Measurements from ENCODE around the gene EPN2.
A peak's percentile ranks its signal among the peaks of the same experiment; 100 is the strongest.
"Not testable (repeated sequence)": the region's sequence is repeated elsewhere in the genome, so short reads cannot be mapped to it uniquely, and the experiment has no call there.

The EPN2 gene

DNA sequence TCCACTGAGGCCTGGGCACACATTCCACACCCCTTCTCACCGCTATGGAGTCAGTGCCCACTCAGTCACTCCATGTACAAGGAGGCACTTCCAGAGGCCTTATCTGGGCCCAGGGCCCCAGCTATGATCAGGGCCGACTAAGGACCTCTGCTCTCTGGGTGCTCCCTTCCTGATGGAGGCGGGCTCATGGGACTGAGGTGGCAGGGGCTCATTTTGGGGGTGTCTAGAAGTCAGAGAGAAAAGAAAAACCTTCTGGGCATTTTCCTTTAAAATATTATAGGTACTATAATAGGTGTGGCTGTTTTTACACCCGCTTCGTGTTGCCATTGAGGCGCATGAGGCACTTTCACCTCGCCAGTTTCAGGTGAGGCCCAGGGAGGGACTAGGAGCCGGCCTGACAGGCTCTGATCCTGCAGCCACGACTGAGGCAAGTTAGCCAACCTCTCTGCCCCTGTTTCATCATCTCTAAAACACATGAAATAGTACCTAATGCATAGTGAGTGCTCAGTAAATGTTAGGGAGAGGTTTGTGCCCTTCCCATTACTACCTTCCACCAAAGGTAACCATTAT is 111.0 kb downstream of the EPN2 start:
- DNase-seq, result no peak

DNA sequence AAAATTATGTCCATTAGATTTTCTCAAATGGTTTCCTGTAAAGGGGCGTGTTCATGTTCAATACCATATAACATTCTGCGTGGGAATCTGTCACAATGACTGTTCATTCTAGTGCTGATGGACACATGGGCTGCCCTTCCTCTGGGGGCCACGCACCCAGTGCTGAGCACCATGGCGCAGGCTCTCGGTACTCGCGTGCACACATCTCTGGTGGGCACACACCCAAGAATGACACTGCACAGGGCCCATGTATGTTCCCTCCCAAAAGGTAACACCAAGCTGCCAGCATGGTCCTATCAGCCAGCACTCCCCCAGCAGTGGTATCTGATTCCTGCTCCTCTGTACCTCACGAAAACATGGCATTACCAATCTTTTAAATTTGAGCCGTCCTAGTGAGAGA is 111.6 kb downstream of the EPN2 start:
- no peak for DNase-seq

DNA sequence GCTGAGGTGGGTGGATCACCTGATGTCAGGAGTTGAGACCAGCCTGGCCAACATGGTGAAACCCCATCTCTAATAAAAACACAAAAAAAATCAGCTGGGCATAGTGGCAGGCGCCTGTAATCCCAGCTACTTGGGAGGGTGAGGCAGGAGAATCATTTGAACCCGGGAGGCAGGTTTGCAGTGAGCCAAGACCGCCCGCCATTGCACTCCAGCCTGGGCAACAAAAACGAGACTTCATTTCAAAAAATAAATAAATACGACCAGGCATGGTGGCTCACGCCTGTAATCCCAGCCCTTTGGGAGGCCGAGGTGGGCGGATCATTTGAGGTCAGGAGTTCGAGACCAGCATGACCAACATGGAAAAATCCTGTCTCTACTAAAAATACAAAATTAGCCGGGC is 116.2 kb downstream of the EPN2 start:
- not testable (repeated sequence) for DNase-seq

DNA sequence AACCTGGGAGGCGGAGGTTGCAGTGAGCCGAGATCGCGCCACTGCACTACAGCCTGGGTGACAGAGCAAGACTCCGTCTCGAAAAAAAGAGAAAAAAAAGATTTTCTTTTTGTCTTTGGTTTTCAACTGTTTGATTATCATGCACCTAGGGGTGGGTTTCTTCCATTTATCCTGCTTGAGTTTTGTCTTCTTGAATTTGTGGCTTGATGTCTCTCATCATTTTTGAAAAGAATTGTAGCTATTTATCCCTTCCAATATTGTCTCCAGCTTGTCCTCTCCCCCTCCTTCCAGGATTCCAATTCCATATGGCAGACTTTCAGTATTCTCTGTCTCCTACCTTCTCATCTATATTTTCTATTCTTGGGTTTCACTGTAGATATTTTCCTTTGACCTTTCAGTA is 117.6 kb downstream of the EPN2 start:
- DNase-seq, result no peak

DNA sequence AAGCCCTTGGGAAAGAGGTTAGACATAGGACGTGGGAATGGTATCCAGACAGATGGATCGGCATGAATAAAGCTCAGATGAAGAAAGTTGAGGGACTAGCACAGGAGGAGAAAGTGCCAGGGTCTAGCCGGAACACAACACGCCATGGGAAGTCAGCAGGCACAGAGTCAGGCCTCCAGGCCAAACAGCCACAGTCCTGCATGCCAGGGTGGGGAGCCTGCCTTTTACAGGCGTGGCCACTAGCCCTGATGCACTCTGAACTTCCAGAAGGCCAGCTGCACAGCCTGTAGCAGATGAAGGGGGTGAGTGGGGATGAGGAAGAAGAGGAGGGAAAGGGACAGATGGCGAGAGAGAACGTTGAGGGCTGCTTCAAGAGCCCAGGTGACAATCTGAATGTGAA is 120.2 kb downstream of the EPN2 start:
- no peak for DNase-seq

DNA sequence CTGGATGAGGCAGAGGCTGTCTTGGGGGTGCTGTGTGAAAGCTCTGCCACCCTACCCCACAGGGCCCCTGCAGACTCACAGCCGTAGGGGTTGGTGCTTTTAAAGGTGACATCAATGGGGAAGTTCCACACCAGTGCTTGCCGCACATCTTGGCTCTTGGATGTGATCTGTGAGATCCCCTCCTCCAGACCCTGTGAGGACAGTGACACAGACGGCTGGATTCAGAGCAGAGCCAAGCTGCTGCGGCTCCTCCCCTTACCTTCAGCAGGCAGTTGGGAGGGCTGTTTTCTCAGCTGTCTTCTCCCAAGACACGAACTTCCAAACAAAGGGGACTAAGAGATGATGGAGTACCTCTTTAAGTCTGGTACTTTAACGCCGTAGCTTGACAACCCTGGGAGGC is 120.6 kb downstream of the EPN2 start:
- no peak for DNase-seq

DNA sequence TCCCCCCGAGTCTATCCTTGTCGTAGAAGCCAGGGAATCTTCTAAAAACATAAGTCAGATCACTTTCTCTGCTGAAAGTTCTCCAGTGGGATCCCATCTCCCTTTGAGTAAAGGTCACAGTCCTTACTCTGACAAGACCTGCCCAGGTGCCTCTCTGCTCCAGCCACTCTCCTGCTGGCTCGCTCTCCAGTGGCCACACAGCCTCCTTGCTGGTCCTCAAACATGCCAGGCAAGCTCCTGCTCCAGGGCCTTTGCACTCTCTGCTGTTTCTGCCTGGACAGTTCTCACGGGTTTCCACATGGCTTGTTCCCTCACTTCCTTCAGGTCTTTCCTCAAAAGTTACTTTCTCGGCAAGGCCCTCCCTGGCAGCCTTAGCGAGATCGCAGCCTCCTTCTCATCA is 122.0 kb downstream of the EPN2 start:
- no peak for DNase-seq

DNA sequence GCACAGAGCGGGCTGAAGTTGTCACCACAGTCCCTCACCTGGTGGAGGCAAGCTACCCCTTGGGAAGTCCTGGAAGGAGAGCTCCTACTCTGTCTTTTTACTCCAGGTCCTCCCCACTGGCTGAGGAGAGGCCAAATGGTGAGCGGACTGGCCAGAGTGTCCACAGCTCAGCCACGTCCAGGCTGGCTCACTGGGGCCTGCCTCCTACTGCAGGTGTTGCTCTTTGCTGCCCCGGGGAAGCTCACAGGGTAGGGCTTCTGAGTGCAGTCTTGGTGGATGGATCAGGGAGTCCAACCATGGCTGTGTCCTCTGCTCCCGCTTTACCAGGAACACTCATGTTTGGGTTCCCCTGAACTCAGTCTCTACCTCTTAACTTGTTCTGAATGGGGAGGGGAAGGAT is 122.7 kb downstream of the EPN2 start:
- DNase-seq, result no peak

DNA sequence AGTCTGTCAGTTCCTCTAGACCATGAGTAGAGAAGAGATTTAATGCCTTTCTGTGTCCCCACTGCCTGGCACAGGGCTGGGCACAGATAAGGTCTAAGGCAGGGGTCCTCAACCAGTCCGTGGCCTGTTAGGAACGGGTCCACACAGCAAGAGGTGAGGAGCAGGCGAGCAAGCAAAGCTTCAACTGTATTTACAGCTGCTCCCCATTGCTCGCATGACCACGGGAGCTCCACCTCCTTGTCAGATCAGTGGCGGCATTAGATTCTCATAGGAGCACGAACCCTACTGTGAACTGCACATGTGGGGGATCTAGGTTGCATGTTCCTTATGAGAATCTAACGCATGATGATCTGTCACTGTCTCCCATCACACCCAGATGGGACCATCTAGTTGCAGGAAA is 123.6 kb downstream of the EPN2 start:
- DNase-seq, result no peak

DNA sequence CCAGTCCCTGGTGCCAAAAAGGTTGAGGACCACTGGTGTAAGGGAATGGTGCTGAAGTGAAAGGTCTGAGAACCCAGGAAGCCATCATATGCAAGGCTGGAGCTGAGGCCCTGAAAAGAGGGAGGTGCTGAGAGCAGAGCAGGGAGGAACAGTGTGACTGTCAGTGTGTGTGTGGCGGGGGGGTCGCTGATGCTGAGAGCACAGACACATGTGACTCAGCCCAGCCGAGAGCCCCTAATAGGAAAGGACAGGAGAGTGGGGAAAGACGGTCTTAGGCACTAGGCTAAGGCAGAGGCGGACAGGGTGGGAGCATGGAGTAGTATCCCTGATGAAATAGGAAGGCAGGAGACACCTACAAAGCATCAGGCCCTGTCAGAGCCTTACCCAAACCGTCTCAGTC is 124.2 kb downstream of the EPN2 start:
- no peak for DNase-seq

DNA sequence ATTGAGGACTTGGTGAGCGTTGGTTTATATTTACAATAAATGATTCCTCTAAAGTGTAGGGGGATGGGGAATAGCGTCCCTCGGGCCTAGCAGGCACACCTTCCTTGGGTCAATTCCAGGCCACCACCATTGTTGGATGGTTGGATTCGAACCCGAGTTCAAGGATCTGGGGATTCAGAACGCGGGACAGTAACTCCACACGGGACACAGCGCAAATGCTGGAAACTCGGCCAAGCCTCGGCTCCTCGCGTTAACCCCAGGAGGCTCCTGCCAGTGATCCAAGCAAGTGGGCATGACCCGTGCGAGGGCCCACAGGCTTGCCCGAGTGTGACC is 124.7 kb downstream of the EPN2 start:
- no peak for DNase-seq

DNA sequence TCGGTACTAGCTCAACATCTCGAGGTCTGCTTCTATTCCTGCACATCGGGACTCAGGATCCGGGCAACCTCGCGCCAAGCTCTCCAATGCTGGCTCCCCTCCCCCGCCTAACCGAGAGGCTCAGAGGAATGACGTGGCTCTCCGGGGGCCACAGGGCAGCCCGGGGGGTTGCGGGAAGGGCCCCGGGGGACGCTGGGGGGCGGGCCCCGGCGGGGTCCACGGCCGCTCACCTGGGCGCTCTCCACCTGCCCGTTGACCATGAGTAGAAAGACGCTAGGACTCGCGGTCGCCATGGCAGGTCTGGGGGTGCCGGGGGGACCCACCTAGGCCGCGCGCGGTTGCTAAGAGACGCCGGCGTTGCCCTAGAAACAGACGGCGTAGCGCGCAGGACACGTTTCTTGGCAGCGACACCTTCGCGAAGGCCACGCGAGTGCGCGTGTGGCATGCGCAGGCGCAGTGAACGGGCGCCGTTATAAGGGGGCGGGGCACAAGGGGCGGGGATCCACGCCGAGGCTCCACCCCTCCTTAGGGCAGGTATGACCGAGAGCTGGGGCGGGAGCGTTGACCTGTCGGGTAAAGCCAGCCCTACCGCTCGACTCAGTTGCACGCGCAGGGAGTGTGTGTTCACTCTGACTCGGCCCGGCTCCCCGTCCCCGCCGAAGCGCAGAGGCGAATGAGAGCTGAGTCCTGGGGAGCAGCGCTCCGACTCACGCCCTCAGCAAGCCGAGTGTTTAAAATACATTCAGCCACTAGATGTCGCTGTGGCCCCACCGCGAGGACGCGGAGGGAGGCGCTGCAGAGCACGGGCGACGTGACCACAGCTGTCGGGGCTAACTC is 125.3 kb downstream of the EPN2 start, which contains the start of gene B9D1:
TSS of gene B9D1 (minus strand) at position 447 of the 837 bp plus-strand sequence. CDS start at position 293, 154 bp downstream.
- peak; percentile 76 for DNase-seq

DNA sequence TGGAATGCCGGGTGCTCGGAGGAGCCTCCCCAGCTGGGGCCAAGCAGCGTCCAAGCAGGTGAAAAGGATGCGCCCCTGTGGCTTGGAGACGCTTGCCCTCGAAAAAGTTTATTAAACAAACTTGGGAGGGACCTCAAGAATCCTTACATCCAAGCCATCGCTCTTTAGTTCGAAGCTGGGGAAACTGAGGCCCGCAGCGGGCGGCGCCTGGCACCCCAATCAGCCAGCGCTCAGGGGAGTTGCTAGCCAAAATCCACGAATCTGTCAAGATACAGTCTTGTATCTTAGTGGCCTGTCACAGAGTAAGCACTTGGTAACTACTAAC is 125.9 kb downstream of the EPN2 start:
- DNase-seq, result no peak

DNA sequence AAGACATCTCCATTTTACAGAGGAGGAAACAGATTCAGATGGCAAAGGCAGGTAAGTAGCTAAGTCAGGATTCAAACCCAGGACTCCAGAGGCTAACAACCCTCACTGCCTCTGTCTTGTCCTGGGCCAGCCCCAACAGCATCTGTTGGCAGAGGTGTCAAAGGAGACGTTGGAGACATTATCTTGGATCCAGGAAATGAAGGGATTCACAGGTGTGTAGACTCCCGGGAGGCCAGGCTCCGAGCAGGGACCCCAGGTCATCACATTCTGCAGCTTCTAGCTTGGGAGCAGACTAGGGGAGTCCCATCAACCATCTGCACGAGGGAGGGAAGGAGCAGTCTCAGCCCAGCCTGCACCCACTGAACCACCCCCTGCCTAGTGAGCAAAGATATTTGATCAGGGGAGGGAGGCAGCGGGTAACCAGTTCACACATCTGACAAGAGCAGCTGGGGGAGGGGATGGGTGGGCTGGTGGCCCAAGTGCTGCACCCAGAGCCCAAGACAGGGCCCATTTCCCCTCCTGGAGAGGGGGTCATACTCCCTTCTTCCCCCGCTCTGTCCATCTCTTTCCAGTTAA is 126.4 kb downstream of the EPN2 start:
- DNase-seq, result no peak

DNA sequence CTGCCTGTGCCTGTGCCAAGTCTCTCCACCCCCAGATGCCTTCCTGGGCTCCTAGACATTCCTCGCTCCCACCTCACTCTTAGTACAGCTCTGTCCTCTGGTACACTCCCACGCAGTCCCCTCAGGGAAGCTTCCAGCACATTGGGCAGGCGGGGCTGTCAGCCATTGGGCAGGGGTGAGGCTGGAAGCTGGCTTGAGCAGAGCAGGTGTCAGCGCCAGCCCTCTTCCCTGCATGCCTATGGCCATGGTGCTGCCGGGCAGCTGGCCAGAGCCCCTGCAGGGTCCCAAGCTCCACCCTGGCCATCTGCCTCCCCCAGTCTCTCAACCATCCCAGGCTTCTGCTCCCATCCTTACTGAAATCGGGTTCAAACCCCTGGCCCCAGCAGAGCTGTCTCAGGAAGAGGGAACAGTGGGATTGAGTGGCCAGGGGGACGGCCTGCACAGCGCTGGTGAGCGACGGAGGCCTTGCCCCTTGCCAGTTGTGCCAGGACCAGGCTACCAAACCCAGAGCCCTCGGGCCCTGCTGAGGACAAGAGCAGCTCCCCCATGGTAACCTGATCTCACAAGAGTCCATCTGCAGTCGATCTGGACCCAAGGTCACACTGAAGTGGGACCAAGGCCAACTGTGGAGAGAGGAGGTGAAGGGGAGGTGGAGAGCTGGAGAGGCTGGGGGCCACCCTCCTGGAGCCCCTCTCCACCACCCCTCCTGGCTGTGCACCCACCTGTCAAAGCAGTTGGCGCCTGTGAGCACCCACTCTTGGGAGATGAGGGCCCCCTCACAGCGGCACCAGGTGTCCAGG is 127.7 kb downstream of the EPN2 start:
- no peak for DNase-seq

DNA sequence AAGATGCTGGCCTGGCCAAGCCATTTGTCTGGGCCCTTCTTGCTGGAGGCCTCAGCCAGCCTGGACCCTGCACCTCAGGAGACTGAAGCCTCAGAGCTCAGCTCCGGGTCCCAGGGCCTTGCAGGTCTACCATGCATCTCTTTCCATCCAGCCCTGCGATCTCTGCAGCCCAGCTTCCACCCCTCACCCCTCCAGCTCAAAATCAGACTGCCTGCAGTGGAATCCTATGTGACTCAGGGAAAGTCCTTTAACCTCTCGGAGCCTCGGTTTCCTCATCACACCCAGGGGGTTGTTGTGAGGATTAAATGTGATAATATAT is 128.3 kb downstream of the EPN2 start:
- DNase-seq, result no peak

DNA sequence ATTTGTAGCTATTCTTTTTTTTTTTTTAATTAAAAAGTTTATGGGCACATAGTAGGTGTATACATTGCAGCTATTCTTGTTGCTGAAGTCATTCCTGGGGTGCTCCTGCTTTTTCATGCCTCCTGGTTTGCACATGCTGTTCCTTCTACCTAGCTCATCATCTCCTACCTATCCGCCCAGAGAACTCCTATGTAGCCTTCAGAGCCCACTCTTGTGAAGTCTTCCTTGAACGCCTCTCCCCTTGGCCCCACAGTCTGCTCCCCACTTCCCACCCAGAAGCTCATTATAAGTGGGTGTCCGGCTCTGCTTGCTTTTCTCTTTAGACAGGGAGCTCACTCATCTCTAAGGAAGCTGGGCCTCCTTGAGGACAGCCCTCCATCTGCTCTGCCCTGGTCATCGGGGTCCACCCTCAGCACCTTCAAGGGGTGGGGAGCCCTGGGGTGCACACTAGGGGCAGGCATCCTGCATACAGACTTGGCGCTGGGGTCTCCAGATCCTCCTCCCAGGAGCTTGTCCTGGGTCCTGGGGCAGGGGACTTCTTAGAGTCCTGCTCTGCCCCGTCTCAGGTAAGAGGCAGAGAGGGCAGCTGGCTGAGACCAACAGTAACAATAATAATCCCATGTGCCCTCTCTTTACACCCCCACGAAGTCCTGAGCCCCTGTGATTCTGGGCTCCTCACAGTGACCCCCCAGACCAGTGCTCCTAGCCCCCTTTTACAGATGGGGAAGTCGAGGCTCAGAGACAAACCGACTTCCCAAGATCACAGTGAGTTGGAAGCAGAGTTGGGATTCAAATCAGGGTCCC is 128.9 kb downstream of the EPN2 start:
- DNase-seq, result no peak

DNA sequence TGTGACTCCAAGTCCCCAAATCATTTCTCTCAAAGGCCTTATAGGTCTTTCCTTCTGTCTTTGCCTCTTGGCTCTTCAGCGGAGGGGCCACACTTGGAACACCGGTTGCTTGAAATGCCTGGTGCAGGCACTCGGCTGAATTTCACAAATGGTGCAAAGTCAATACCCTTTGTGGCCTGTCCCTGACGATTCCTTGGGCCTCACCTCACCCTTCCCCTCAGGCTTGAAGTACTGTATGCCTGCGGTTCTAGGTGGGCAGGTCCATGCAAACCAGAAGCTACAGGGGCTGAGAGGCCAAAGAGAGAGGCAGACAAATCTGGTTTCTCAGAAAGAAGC is 129.4 kb downstream of the EPN2 start:
- DNase-seq, result no peak

DNA sequence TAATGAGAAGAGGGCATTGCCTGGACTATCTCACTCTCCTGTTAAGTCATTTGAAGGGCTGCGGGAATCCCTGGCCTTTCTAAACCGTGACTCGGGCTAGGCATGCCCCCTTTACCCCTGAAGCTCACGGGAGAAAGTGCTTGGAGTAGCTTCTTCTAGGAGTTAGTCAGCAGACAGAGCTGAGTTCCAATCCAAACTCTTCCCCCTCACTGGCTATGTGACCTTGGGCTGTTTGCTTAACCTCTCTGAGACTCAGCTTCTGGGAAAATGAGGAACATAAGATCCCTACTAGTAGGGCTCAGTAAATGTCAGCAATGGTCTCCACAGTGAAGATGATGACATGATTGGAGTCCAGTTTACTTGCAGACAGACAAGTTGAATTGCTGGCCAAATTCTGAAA is 131.1 kb downstream of the EPN2 start:
- no peak for DNase-seq

DNA sequence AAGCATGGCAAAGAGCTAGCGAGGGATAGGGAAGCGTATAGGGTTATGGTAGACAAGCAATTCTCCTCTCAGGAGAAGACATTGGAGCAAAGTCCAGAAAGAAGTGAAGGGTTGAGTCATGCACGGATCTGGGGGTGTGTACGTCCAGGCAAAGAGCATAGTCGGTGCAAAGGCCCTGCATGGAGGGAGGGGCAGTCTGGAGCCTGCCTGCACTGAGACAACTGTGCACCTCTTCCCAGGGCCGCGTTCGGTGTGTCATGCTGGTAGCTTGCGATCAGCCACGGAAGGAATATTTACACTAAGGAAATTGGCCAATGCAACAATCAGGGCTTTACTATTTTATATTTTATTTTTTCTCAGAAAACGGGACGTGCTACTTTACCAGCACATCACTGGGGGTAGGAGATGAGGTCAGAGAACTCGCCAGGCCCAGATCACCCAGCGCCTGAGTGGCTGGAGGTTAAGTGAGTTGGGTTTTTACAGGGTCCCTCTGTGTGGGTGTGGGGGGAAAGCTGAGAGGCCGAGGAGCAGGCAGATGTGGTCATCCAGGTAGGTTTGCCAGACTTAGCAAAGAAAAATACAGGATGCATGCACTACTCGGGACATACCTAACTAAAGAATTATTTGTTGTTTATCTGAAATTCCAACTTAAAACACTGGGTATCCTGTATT is 132.1 kb downstream of the EPN2 start:
- DNase-seq, result no peak

DNA sequence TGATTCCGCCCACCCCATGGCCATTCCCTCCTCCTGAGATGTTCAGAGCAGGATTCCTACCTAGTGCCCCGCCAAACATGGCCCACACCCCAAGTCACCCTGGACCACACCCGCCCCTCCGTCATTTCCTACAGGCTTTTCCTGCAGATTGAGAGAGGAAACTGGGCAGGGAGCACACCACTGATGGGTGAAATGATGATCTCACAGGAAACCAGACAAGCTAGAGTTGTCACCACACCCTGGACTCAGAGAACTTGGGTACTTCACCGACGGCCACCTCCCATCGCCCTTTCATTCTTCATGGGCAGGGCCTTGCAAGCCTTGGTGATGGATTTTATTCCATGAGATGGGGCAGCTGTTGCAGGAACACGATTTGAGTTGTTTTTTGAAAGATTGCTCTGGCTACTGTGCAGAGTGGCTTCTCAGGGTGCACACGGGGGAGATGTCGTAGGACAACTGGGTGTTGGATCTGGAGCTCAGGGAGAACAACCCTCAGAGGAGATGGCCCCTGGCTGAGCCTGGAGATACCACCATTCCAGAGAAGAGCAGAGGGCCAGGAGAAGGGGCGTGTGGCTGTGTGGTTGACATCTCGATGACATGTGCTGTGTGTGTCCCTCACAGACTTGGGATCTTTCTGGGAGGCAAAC is 132.8 kb downstream of the EPN2 start:
- no peak for DNase-seq

DNA sequence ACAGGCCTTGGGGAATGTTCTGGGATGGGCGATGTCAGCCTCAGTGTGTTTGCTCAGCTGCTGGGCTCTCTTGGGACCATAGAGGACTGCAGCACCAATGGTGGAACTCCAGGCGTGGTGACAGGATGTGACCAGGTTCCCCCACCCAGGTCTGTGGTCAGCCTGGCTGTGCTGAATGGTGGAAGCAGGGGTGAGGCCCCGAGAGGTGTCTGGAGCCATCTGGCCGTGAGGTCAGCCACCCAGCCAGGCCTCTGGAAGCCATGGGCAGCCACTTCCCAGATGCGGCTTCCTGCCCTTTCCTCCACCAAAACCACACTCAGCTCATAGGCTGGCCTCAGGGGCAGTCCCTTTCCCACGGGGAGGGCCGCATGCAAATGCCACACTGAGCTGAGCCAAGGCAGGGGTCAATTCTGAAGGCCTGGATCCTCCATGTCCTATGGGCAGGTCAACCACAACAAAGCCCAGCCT is 133.4 kb downstream of the EPN2 start:
- no peak for DNase-seq
